NB4 (cell line): ENCODE measurements around the gene SP9.

ENCODE experiments used
- MYC ChIP-seq: IDR thresholded peaks from 2 replicates; pipeline ENCODE4 v1.6.1; 2011; ENCODE audit warnings: low read depth, low read length
- POLR2A ChIP-seq: IDR thresholded peaks from 2 replicates; pipeline ENCODE4 v1.6.1; 2011; ENCODE audit warnings: mild to moderate bottlenecking; ENCODE audit not compliant: insufficient read length; ENCODE audit errors: extremely low read depth
- TF ChIP-seq, protein P1 (sequence below): IDR thresholded peaks from one replicate; pipeline ENCODE4 v1.5.1; 2012; ENCODE audit warnings: low read depth, low read length
- TF ChIP-seq, protein P2 (sequence below): IDR thresholded peaks from 2 replicates; pipeline ENCODE4 v1.6.1; 2011; ENCODE audit warnings: low read depth, low read length

DNA sequence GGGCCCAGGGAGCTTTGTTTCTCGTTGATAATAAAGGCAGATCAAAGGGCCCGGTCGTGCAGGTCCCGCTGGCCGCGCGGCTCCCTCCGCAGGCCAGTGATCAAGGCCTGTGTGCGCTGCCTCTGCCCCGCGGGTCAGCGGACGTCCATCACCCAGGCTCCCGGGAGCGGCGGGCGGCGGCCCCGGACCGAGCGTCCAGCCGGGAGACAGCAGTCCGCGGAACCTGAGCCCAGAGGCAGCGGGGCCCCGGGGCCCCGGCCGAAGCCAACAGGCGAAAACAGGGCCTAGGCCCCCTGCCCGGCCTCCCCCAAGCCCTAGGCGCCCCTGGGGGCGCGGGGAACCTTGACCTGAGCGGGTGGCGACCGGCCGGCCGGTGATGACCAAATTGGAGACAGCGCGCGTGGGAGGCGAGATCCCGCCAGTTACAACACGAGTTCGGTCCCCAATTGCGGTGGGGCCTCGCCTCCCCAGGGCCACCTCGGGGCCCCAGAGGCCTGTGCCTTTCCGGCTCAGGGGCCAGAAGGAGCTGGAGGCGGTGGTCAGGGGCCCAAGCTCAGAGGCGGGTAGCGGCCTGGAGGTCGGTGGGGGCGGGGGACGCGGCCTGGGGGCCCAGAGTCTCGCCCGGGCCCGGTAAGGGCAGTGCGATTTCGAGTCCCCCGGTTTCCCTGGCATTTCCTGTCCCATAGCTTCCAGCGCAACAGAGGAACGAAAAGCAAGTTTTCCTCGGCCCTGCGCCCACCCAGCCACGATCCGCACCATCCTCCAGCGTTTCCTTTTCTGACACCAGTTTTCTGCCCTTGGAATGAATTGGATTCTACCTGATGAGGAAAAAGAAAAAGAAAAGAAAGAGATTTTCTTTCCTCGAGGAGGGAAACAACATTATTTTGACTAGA, 5.9 kb downstream of the SP9 start:
- TF ChIP-seq POLR2A (no peak), MYC (no peak)
- TF ChIP-seq, protein P1, sequence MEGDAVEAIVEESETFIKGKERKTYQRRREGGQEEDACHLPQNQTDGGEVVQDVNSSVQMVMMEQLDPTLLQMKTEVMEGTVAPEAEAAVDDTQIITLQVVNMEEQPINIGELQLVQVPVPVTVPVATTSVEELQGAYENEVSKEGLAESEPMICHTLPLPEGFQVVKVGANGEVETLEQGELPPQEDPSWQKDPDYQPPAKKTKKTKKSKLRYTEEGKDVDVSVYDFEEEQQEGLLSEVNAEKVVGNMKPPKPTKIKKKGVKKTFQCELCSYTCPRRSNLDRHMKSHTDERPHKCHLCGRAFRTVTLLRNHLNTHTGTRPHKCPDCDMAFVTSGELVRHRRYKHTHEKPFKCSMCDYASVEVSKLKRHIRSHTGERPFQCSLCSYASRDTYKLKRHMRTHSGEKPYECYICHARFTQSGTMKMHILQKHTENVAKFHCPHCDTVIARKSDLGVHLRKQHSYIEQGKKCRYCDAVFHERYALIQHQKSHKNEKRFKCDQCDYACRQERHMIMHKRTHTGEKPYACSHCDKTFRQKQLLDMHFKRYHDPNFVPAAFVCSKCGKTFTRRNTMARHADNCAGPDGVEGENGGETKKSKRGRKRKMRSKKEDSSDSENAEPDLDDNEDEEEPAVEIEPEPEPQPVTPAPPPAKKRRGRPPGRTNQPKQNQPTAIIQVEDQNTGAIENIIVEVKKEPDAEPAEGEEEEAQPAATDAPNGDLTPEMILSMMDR: no peak
- TF ChIP-seq, protein P2, sequence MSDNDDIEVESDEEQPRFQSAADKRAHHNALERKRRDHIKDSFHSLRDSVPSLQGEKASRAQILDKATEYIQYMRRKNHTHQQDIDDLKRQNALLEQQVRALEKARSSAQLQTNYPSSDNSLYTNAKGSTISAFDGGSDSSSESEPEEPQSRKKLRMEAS: no peak
